Mammary epithelial cell (primary cell): ENCODE measurements around the gene LCN10.

Source experiments
- CTCF ChIP-seq, 2 donors: IDR thresholded peaks in 1 of 2; conservative IDR thresholded peaks in 1 of 2; 2 replicates each; pipeline ENCODE4 v1.5.1; 2011 to 2012; ENCODE audit warnings: inconsistent platforms in 2 of 2, low read length in 2 of 2, mild to moderate bottlenecking in 2 of 2, control low read depth in 1 of 2, low read depth in 1 of 2; ENCODE audit not compliant: insufficient read depth in 1 of 2; ENCODE audit errors: extremely low read depth in 1 of 2
- EZH2 ChIP-seq: IDR thresholded peaks from 2 replicates; pipeline ENCODE4 v1.6.1; 2012; ENCODE audit warnings: low read length, inconsistent platforms, borderline replicate concordance

DNA sequence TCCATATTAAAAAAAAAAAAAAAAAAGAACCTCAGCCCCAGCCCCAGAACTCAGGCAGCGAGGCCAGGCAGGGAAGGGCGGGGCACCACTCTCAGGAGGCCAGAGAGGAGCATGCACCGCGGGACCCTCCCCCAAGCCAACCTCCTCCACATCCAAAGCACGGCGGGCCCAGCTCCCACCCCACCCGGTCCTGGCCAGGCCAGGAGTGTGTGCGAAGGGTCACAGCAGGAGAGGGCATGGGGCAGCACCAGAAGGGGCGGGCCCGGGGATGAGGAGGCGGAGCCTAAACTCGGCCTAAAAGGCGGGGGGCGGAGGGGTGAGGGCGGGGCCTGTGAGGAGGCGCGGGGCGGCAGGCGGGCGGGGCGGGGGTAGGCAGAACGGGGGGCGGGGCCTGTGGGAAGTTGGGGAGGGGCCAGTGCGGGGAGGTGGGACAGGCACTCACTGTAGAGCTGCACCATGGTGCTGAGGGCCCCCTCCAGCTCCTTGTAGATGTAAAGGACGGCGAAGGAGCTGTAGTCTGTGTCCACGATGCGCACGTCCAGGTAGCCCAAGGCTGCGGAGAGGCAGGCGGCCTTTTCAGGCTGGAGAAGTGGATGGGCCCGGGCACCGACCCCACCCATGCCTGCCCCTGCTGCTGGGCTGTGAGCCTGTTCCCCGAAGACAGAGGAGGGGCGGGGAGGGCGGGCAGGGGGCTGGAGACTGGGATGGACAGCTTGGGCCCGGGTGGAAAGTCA is 20.3 kb upstream of the LCN10 start:
- TF ChIP-seq CTCF (conservative IDR thresholded peaks at IDR 0.05 in 1 of 2, IDR thresholded peaks at IDR 0.05 in 1 of 2; ENCODE audit: extremely low read depth in 1 of 2, insufficient read depth in 1 of 2, low read depth in 1 of 2, low read length in 2 of 2) (no peak), EZH2 (no peak)
